WTC11 (cell line): ENCODE data around the gene BCL11B. TPM values are rescaled to one million over a fixed set of nuclear protein-coding genes. Genes with fewer than 3 reads are reported as not detected.

Source experiments
- ATAC-seq: fragments of 200-7000 bp; cut with Tn5 transposase; 2 replicates; pipeline ENCODE4 v1.10.0; 2021; ENCODE audit warnings: mild to moderate bottlenecking, moderate library complexity
- CTCF ChIA-PET: fragments of 300-600 bp; sonication (Branson Sonifier 250); formaldehyde crosslinking; loops from one replicate; lab custom pipeline; 2021; ENCODE audit warnings: antibody characterized with exemption; lab: Charles Lee
- POLR2A ChIA-PET: fragments of 350-600 bp; sonication (Branson Sonifier 250); formaldehyde crosslinking; loops from one replicate; lab custom pipeline; 2021; ENCODE audit warnings: antibody characterized with exemption; lab: Charles Lee
- DNase-seq: peaks from one replicate; pipeline ENCODE4 v3.0.0; 2021; ENCODE audit warnings: low spot score
- H3K27ac Mint-ChIP-seq: 2 replicates; pipeline ENCODE4 v1.8.0; 2021; ENCODE audit warnings: mixed read lengths
- H3K27me3 Mint-ChIP-seq: 2 replicates; pipeline ENCODE4 v1.8.0; 2021; ENCODE audit warnings: low read depth, mild to moderate bottlenecking, moderate library complexity, mixed read lengths
- H3K36me3 Mint-ChIP-seq: 2 replicates; pipeline ENCODE4 v1.8.0; 2021; ENCODE audit warnings: mixed read lengths
- H3K4me1 Mint-ChIP-seq: 2 replicates; pipeline ENCODE4 v1.8.0; 2022; ENCODE audit warnings: mixed read lengths
- H3K4me3 Mint-ChIP-seq: 2 replicates; pipeline ENCODE4 v1.8.0; 2021; ENCODE audit warnings: mild to moderate bottlenecking, moderate library complexity, mixed read lengths
- H3K9me3 Mint-ChIP-seq: 2 replicates; pipeline ENCODE4 v1.8.0; 2021; ENCODE audit warnings: mixed read lengths
- EMX1 ChIP-seq: fragments of 250-450 bp; sonication (Bioruptor Pico); IDR thresholded peaks from 2 replicates; pipeline ENCODE4 v1.8.0; 2021; ENCODE audit warnings: mild to moderate bottlenecking
- FOXP4 ChIP-seq: sonication (generic); formaldehyde crosslinking; IDR thresholded peaks from 2 replicates; pipeline ENCODE4 v1.8.0; 2022; ENCODE audit warnings: mild to moderate bottlenecking, missing genetic modification reagents
- GRHL2 ChIP-seq: fragments of 250-450 bp; sonication (Bioruptor Pico); IDR thresholded peaks from 2 replicates; pipeline ENCODE4 v1.8.0; 2022; ENCODE audit warnings: mild to moderate bottlenecking, moderate library complexity; ENCODE audit not compliant: insufficient replicate concordance, severe bottlenecking
- JUN ChIP-seq: sonication (generic); formaldehyde crosslinking; IDR thresholded peaks from 2 replicates; pipeline ENCODE4 v1.8.0; 2023; ENCODE audit warnings: mild to moderate bottlenecking, missing genetic modification reagents
- NR3C1 ChIP-seq: sonication (generic); formaldehyde crosslinking; conservative IDR thresholded peaks from 2 replicates; pipeline ENCODE4 v1.8.1; 2023; ENCODE audit warnings: low read depth, mild to moderate bottlenecking, missing genetic modification reagents
- ZBTB43 ChIP-seq: sonication (generic); formaldehyde crosslinking; IDR thresholded peaks from 2 replicates; pipeline ENCODE4 v1.8.1; 2023; ENCODE audit warnings: mild to moderate bottlenecking, missing genetic modification reagents
- ZNF416 ChIP-seq: fragments of 250-450 bp; sonication (Bioruptor Pico); IDR thresholded peaks from 2 replicates; pipeline ENCODE4 v1.9.0; 2021; ENCODE audit warnings: mild to moderate bottlenecking, inconsistent platforms
- ZNF532 ChIP-seq: fragments of 250-450 bp; sonication (Bioruptor Pico); IDR thresholded peaks from 2 replicates; pipeline ENCODE4 v1.9.0; 2021; ENCODE audit warnings: mild to moderate bottlenecking, borderline replicate concordance
- total RNA-seq: library from RNA; stranded (reverse); gene quantifications from 3 replicates; pipeline ENCODE4 v1.2.3, GENCODE V29; 2021
- TF ChIP-seq, protein P1 (sequence below): sonication (generic); formaldehyde crosslinking; IDR thresholded peaks from 2 replicates; pipeline ENCODE4 v1.8.0; 2022; ENCODE audit warnings: mild to moderate bottlenecking, missing genetic modification reagents
- TF ChIP-seq, protein P2 (sequence below): sonication (generic); formaldehyde crosslinking; IDR thresholded peaks from 2 replicates; pipeline ENCODE4 v1.8.0; 2023; ENCODE audit warnings: mild to moderate bottlenecking, missing genetic modification reagents

The BCL11B gene
- total RNA-seq, 1 experiment from 2014 or later = 9.1 TPM

DNA sequence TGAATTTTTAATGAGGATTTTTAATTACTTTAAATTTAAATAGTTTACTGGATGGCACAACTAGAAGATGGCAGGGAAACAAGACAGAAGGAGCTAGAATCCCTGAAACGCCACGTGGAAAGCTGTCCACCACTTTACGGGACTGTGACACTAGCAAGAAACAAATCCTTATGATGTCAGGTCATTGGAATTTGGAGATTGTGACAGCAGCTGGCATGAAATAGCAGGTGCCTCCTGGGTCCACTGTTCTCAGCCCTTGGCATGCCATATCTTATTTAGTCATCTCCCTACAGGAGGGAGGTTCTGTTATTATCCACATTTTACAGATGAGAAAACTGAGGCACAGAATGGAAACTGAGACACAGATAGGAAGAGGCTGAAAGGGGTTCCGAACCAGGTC is 113.8 kb downstream of the BCL11B start (continued):
- no peak for TF ChIP-seq ZNF532 (CRISPR knock-in tag)
- no peak for TF ChIP-seq ZBTB43
- TF ChIP-seq JUN = no peak
- no peak for TF ChIP-seq NR3C1 (CRISPR knock-in tag)

DNA sequence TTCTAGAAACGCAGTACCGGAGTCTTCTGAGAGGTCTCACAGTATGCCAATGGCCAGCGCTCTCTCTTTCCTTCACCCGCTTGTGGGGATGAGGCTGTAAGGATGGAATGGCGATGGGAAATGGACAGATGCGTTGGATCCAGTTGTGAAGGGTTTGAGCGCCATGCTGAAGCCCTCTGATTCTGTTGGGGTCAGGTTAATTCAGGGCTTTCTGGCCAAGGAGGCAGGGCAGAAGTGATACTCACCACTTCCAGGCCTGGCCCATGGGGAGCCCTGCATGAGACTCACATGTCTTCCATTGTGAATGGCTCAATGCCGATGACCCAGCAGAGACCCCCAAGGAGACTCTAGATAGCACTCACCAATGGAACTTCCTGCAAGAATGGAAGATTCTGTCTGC is 114.3 kb downstream of the BCL11B start:
- Mint-ChIP-seq H3K27ac (no peak overlapping the region), H3K4me3 (no peak overlapping the region), H3K27me3 (no peaks in the 10 kb centered on the region; the same call in 1 of the 2 replicates), H3K36me3 (no peaks in the 10 kb centered on the region), H3K9me3 (0 out of 2 replicates have a peak, but pooled peaks cover 5% of the 10 kb centered on the region), H3K4me1 (0 out of 2 replicates have a peak, but pooled peaks cover 4% of the 10 kb centered on the region)
- ChIA-PET POLR2A (no interaction called here), CTCF (no interaction called here)
- DNase-seq (no peak), ATAC-seq (no peak)
- TF ChIP-seq, protein P1, sequence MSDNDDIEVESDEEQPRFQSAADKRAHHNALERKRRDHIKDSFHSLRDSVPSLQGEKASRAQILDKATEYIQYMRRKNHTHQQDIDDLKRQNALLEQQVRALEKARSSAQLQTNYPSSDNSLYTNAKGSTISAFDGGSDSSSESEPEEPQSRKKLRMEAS (CRISPR knock-in tag) = no peak
- TF ChIP-seq, protein P2, sequence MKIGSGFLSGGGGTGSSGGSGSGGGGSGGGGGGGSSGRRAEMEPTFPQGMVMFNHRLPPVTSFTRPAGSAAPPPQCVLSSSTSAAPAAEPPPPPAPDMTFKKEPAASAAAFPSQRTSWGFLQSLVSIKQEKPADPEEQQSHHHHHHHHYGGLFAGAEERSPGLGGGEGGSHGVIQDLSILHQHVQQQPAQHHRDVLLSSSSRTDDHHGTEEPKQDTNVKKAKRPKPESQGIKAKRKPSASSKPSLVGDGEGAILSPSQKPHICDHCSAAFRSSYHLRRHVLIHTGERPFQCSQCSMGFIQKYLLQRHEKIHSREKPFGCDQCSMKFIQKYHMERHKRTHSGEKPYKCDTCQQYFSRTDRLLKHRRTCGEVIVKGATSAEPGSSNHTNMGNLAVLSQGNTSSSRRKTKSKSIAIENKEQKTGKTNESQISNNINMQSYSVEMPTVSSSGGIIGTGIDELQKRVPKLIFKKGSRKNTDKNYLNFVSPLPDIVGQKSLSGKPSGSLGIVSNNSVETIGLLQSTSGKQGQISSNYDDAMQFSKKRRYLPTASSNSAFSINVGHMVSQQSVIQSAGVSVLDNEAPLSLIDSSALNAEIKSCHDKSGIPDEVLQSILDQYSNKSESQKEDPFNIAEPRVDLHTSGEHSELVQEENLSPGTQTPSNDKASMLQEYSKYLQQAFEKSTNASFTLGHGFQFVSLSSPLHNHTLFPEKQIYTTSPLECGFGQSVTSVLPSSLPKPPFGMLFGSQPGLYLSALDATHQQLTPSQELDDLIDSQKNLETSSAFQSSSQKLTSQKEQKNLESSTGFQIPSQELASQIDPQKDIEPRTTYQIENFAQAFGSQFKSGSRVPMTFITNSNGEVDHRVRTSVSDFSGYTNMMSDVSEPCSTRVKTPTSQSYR (CRISPR knock-in tag) = no peak
- no peak for TF ChIP-seq GRHL2

DNA sequence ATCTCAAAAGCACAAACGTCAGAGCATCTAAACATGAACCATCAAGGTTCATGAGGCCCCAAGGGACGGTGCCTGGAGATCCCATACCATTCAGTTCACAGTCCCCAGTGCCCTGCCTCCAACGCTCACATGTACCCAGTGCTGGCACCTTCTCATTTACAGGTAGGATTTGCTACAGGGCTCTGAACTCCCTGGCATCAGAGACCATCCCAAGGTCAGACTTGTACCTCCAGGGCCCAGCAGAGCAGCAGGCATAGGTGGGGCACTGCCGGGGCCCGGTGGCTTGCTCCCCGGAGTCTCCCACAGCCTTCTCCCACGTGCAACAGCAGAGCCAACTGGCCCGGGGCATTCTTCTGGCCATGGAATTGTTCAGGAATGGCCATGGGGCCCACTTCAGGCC is 114.8 kb downstream of the BCL11B start:
- Mint-ChIP-seq H3K27ac (no peak overlapping the region), H3K36me3 (no peaks in the 10 kb centered on the region), H3K9me3 (0 out of 2 replicates have a peak, but pooled peaks cover 5% of the 10 kb centered on the region), H3K27me3 (no peaks in the 10 kb centered on the region; the same call in 1 of the 2 replicates), H3K4me3 (no peak overlapping the region), H3K4me1 (0 out of 2 replicates have a peak, but pooled peaks cover 4% of the 10 kb centered on the region)
- POLR2A ChIA-PET = no interaction called here
- no peak for DNase-seq
- CTCF ChIA-PET = no interaction called here
- no peak for TF ChIP-seq EMX1
- TF ChIP-seq FOXP4 (CRISPR knock-in tag) = no peak
- no peak for TF ChIP-seq ZNF416
- no peak for ATAC-seq
